Left ventricle myocardium inferior (tissue), 1 donor: ENCODE data around the gene FAM181B. TPM values are rescaled to one million over a fixed set of nuclear protein-coding genes. Genes with fewer than 3 reads are reported as not detected.

ENCODE experiments used
- DNase-seq: peaks from one replicate; pipeline ENCODE4 v3.0.0-alpha.2; 2020
- H3K27ac ChIP-seq: fragments of 200-600 bp; replicated peaks from 2 replicates; pipeline ENCODE4 v1.8.0; 2021
- H3K27me3 ChIP-seq: fragments of 200-600 bp; 2 replicates; pipeline ENCODE4 v1.8.0; 2021; ENCODE audit warnings: low read depth
- H3K36me3 ChIP-seq: fragments of 200-600 bp; 2 replicates; pipeline ENCODE4 v1.8.0; 2021
- H3K4me1 ChIP-seq: fragments of 200-600 bp; 2 replicates; pipeline ENCODE4 v1.8.0; 2021
- H3K4me3 ChIP-seq: fragments of 200-600 bp; 2 replicates; pipeline ENCODE4 v1.8.0; 2021; ENCODE audit warnings: mild to moderate bottlenecking, moderate library complexity
- H3K9me3 ChIP-seq: fragments of 200-600 bp; replicated peaks from 2 replicates; pipeline ENCODE4 v1.8.0; 2021
- CTCF ChIP-seq: fragments of 200-600 bp; IDR thresholded peaks from 2 replicates; pipeline ENCODE4 v1.8.0; 2021; ENCODE audit warnings: antibody characterized with exemption, mild to moderate bottlenecking, borderline replicate concordance
- intact Hi-C: fragments of 100-400 bp; cut with micrococcal nuclease; formaldehyde crosslinking; loops from one replicate; pipeline ENCODE4 v1.11.0; 2022
- total RNA-seq: library from RNA; stranded (reverse); fragmentation: NEBNext Ultra II Directional; extraction: Animal tissue kit (Norgen Biotek cat#: 25700); gene quantifications from one replicate; pipeline ENCODE4 v1.2.1, GENCODE V29; 2021
- donor health status: DM: no; HTN: yes; CAD: no; lungs with severe emphysema.

Gene FAM181B
- total RNA-seq, 1 donor from 2014 or later: 0.19 TPM

GRCh38 chr11:82775218-82775617 lies 41.6 kb upstream of the FAM181B start:
- H3K27me3 ChIP-seq: no peaks in the 10 kb centered on the region
- intact Hi-C loops: no loop called here
- no peaks in the 10 kb centered on the region for H3K4me1 ChIP-seq
- H3K4me3 ChIP-seq: no peak overlapping the region
- peaks cover 39% of the 10 kb centered on the region for H3K9me3 ChIP-seq
- no peaks in the 10 kb centered on the region for H3K36me3 ChIP-seq
- H3K27ac ChIP-seq: no peak overlapping the region
- DNase-seq: no peak
- no peak for TF ChIP-seq CTCF

GRCh38 chr11:82771781-82772180 lies 38.1 kb upstream of the FAM181B start:
- intact Hi-C loops: no loop called here
- Histone ChIP-seq H3K9me3 (peaks cover 21% of the 10 kb centered on the region), H3K4me3 (no peak overlapping the region), H3K4me1 (no peaks in the 10 kb centered on the region), H3K27me3 (no peaks in the 10 kb centered on the region), H3K27ac (no peak overlapping the region), H3K36me3 (no peaks in the 10 kb centered on the region)
- TF ChIP-seq CTCF: no peak
- no peak for DNase-seq

- H3K27ac ChIP-seq: no peak overlapping the region
- H3K27me3 ChIP-seq: peaks cover 8% of the 10 kb centered on the region
- intact Hi-C loops: no loop called here
- TF ChIP-seq CTCF: no peak
- H3K4me1 ChIP-seq: no peaks in the 10 kb centered on the region
- no peak for DNase-seq
- H3K9me3 ChIP-seq: no peaks in the 10 kb centered on the region
- H3K36me3 ChIP-seq: no peaks in the 10 kb centered on the region
- H3K4me3 ChIP-seq: no peak overlapping the region
Measured at GRCh38 chr11:82767123-82767522, 33.5 kb upstream of the FAM181B start.

GRCh38 chr11:82765466-82766034 lies 31.9 kb upstream of the FAM181B start:
- DNase-seq: no peak
- peaks cover 8% of the 10 kb centered on the region for H3K27me3 ChIP-seq
- H3K4me1 ChIP-seq: no peaks in the 10 kb centered on the region
- no peaks in the 10 kb centered on the region for H3K9me3 ChIP-seq
- H3K27ac ChIP-seq: no peak overlapping the region
- H3K36me3 ChIP-seq: no peaks in the 10 kb centered on the region
- H3K4me3 ChIP-seq: no peak overlapping the region
- intact Hi-C loops: no loop called here
- no peak for TF ChIP-seq CTCF

- TF ChIP-seq CTCF: no peak
- H3K4me1 ChIP-seq: no peaks in the 10 kb centered on the region
- intact Hi-C loops: no loop called here
- H3K27me3 ChIP-seq: peaks cover 8% of the 10 kb centered on the region
- H3K36me3 ChIP-seq: no peaks in the 10 kb centered on the region
- H3K9me3 ChIP-seq: no peaks in the 10 kb centered on the region
- no peak for DNase-seq
- H3K4me3 ChIP-seq: no peak overlapping the region
- H3K27ac ChIP-seq: no peak overlapping the region
Measured at GRCh38 chr11:82763167-82763566, 29.5 kb upstream of the FAM181B start.

- intact Hi-C loops: no loop called here
- no peaks in the 10 kb centered on the region for H3K4me1 ChIP-seq
- no peak for DNase-seq
- no peaks in the 10 kb centered on the region for H3K9me3 ChIP-seq
- TF ChIP-seq CTCF: no peak
- no peak overlapping the region for H3K27ac ChIP-seq
- peaks cover 3% of the 10 kb centered on the region for H3K27me3 ChIP-seq
- H3K4me3 ChIP-seq: no peak overlapping the region
- no peaks in the 10 kb centered on the region for H3K36me3 ChIP-seq
Measured at GRCh38 chr11:82759649-82760048, 26.0 kb upstream of the FAM181B start.
